Esophagus muscularis mucosa (tissue), 4 donors: ENCODE results near the gene RBL2. TPM values are rescaled to one million over a fixed set of nuclear protein-coding genes. Genes with fewer than 3 reads are reported as not detected.
A peak's percentile ranks its signal among the peaks of the same experiment; 100 is the strongest.
"Not testable (repeated sequence)": the region's sequence is repeated elsewhere in the genome, so short reads cannot be mapped to it uniquely, and the experiment has no call there.

ENCODE experiments used
- DNase-seq: peaks from one replicate; pipeline ENCODE4 v3.0.0-alpha.2; 2017; ENCODE audit errors: extremely low spot score
- H3K27ac ChIP-seq, 4 donors: fragments of 200-600 bp; sonication (generic); replicated peaks in 1 of 4; 1 replicate in 3 of 4; 2 replicates in 1 of 4; pipeline ENCODE4 v1.5.1; 2016 to 2019; ENCODE audit warnings: mild to moderate bottlenecking in 1 of 4
- H3K27me3 ChIP-seq, 4 donors: fragments of 200-600 bp; sonication (generic); one replicate each; pipeline versions ENCODE4 v1.5.1 to v1.6.0; 2016 to 2019
- H3K36me3 ChIP-seq, 4 donors: fragments of 200-600 bp; sonication (generic); one replicate each; pipeline ENCODE4 v1.5.1; 2016 to 2019
- H3K4me1 ChIP-seq, 4 donors: fragments of 200-600 bp; sonication (generic); one replicate each; pipeline ENCODE4 v1.5.1; 2016 to 2019
- H3K4me3 ChIP-seq, 4 donors: fragments of 200-600 bp; sonication (generic); 1 replicate in 2 of 4; 2 replicates in 2 of 4; pipeline ENCODE4 v1.5.1; 2016 to 2019; ENCODE audit warnings: mild to moderate bottlenecking in 4 of 4, moderate library complexity in 1 of 4
- H3K9me3 ChIP-seq, 4 donors: fragments of 200-600 bp; sonication (generic); 1 replicate in 3 of 4; 2 replicates in 1 of 4; pipeline ENCODE4 v1.5.1; 2016 to 2019
- EP300 ChIP-seq: sonication (generic); formaldehyde crosslinking; IDR thresholded peaks from one replicate; pipeline ENCODE4 v1.6.1; 2017; ENCODE audit warnings: antibody characterized with exemption
- POLR2A ChIP-seq: fragments of 450-650 bp; IDR thresholded peaks from one replicate; pipeline ENCODE4 v1.6.1; 2017; ENCODE audit warnings: antibody characterized with exemption, moderate library complexity, mild to moderate bottlenecking, low read depth
- POLR2AphosphoS5 ChIP-seq, 2 donors: sonication (generic); formaldehyde crosslinking; IDR thresholded peaks; one replicate each; pipeline ENCODE4 v1.6.1; 2017; ENCODE audit warnings: antibody characterized with exemption in 2 of 2
- WGBS: methylation state at CpG from one replicate; pipeline ENCODE4 v1.1.5; 2018; 5-methylcytosine and 5-hydroxymethylcytosine counted together
- intact Hi-C: fragments of 100-400 bp; cut with DNase I; formaldehyde crosslinking; loops from one replicate; pipeline ENCODE4 v1.15.1; 2023
- total RNA-seq, 4 donors: library from RNA; depleted of rRNA; stranded (reverse); fragments of >200 nt; gene quantifications; one replicate each; pipeline versions ENCODE4 v1.1.0 to v1.2.1, GENCODE V29; 2016
- TF ChIP-seq, protein P1 (sequence below), 3 experiments: fragments of 200-600 bp in 2 of 3; fragments of 450-650 bp in 1 of 3; sonication (generic) in 2 of 3; IDR thresholded peaks; one replicate each; pipeline ENCODE4 v1.5.1; 2017 to 2019; ENCODE audit warnings: antibody characterized with exemption in 3 of 3, mild to moderate bottlenecking in 2 of 3, moderate library complexity in 1 of 3

The RBL2 gene, protein sequence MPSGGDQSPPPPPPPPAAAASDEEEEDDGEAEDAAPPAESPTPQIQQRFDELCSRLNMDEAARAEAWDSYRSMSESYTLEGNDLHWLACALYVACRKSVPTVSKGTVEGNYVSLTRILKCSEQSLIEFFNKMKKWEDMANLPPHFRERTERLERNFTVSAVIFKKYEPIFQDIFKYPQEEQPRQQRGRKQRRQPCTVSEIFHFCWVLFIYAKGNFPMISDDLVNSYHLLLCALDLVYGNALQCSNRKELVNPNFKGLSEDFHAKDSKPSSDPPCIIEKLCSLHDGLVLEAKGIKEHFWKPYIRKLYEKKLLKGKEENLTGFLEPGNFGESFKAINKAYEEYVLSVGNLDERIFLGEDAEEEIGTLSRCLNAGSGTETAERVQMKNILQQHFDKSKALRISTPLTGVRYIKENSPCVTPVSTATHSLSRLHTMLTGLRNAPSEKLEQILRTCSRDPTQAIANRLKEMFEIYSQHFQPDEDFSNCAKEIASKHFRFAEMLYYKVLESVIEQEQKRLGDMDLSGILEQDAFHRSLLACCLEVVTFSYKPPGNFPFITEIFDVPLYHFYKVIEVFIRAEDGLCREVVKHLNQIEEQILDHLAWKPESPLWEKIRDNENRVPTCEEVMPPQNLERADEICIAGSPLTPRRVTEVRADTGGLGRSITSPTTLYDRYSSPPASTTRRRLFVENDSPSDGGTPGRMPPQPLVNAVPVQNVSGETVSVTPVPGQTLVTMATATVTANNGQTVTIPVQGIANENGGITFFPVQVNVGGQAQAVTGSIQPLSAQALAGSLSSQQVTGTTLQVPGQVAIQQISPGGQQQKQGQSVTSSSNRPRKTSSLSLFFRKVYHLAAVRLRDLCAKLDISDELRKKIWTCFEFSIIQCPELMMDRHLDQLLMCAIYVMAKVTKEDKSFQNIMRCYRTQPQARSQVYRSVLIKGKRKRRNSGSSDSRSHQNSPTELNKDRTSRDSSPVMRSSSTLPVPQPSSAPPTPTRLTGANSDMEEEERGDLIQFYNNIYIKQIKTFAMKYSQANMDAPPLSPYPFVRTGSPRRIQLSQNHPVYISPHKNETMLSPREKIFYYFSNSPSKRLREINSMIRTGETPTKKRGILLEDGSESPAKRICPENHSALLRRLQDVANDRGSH
- total RNA-seq = 10 to 100 TPM; 72.8 to 90.3 (median 84.4) TPM

GRCh38 chr16:53434377-53435065, at the start of gene RBL2:
Gene RBL2, plus strand, starts transcription at chr16:53434471. Its CDS starts 86 bp downstream, at chr16:53434557.
- intact Hi-C loops = loop anchor here (2.0 kb wide), 1 partner anchor 68 kb away; the partner anchor contains the start of gene AKTIP
- Histone ChIP-seq H3K4me1 (peaks cover 17 to 25% (median 22%) of the 10 kb centered on the region in 4 donors), H3K36me3 (peaks cover 0 to 1% (median 0%) of the 10 kb centered on the region in 4 donors), H3K27me3 (no peaks in the 10 kb centered on the region), H3K4me3 (peak within 1 kb of the TSS; percentile 97 to 100 (median 98)), H3K9me3 (no peaks in the 10 kb centered on the region), H3K27ac (peak within 1 kb of the TSS; percentile 94 to 99 (median 96))
- TF ChIP-seq, protein P1, sequence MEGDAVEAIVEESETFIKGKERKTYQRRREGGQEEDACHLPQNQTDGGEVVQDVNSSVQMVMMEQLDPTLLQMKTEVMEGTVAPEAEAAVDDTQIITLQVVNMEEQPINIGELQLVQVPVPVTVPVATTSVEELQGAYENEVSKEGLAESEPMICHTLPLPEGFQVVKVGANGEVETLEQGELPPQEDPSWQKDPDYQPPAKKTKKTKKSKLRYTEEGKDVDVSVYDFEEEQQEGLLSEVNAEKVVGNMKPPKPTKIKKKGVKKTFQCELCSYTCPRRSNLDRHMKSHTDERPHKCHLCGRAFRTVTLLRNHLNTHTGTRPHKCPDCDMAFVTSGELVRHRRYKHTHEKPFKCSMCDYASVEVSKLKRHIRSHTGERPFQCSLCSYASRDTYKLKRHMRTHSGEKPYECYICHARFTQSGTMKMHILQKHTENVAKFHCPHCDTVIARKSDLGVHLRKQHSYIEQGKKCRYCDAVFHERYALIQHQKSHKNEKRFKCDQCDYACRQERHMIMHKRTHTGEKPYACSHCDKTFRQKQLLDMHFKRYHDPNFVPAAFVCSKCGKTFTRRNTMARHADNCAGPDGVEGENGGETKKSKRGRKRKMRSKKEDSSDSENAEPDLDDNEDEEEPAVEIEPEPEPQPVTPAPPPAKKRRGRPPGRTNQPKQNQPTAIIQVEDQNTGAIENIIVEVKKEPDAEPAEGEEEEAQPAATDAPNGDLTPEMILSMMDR (IDR thresholded peaks at IDR 0.05) = peak in 1 of 3 experiments; percentile 11
- TF ChIP-seq POLR2AphosphoS5 (IDR thresholded peaks at IDR 0.05) (peak; percentile 84 to 94), EP300 (no peak), POLR2A (peak; percentile 34)
- 0% methylated on average over 47 of the region's 89 CpGs for WGBS
- peak; percentile 93 for DNase-seq

- intact Hi-C loops, DNase-seq, H3K4me1 ChIP-seq, H3K36me3 ChIP-seq, H3K4me3 ChIP-seq, H3K27ac ChIP-seq: not testable (repeated sequence)
- peaks cover 0 to 12% (median 0%) of the 10 kb centered on the region in 4 donors for H3K27me3 ChIP-seq
- WGBS = 86% methylated on average over 8 of the region's 8 CpGs
- peaks cover 0 to 12% (median 9%) of the 10 kb centered on the region in 4 donors for H3K9me3 ChIP-seq
Measured at GRCh38 chr16:53384610-53385009, 49.7 kb upstream of the RBL2 start.

DNA sequence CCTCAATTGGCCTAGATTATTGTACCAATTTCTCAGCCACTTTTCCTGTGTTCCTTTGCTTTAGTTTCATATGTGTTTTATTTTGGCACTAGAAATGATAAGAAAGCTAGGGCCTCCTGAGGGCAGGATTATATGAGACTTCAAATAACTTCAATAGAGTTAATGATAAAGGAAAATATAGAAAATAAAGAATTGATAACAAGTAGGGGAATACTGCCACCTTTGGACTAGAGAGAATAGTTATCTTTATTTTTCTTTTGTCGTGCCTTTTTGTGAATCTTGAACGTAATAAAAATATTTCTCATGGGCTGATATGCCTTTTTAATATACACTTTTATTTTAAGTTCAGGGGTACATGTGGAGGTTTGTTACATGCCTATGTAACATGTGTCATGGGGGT, 29.3 kb upstream of the RBL2 start:
- intact Hi-C loops = no loop called here
- 50% methylated on average over 2 of the region's 2 CpGs for WGBS
- no peaks in the 10 kb centered on the region for H3K9me3 ChIP-seq
- H3K4me3 ChIP-seq = no peak overlapping the region
- no peak overlapping the region for H3K27ac ChIP-seq
- H3K4me1 ChIP-seq = no peaks in the 10 kb centered on the region
- H3K27me3 ChIP-seq = no peaks in the 10 kb centered on the region
- H3K36me3 ChIP-seq = no peaks in the 10 kb centered on the region
- no peak for DNase-seq
- TF ChIP-seq EP300 (no peak), POLR2AphosphoS5 (IDR thresholded peaks at IDR 0.05) (no peak), POLR2A (no peak)
- TF ChIP-seq, protein P1 (IDR thresholded peaks at IDR 0.05) = no peak

- H3K27ac ChIP-seq = no peak overlapping the region
- H3K4me3 ChIP-seq = no peak overlapping the region
- H3K36me3 ChIP-seq = no peaks in the 10 kb centered on the region
- DNase-seq = no peak
- no peak for TF ChIP-seq EP300
- no peak for TF ChIP-seq POLR2A
- TF ChIP-seq POLR2AphosphoS5 (IDR thresholded peaks at IDR 0.05) = no peak
- TF ChIP-seq, protein P1 (IDR thresholded peaks at IDR 0.05) = no peak
- H3K27me3 ChIP-seq = peaks cover 0 to 6% (median 0%) of the 10 kb centered on the region in 4 donors
- intact Hi-C loops = no loop called here
- WGBS = 98% methylated on average over 10 of the region's 18 CpGs
- H3K4me1 ChIP-seq = no peaks in the 10 kb centered on the region
- H3K9me3 ChIP-seq = no peaks in the 10 kb centered on the region
Measured at GRCh38 chr16:53412549-53412948, 21.7 kb upstream of the RBL2 start.
